Vagina (tissue), 2 donors: ENCODE data around the gene ZRANB3.

Experiments used
- POLR2AphosphoS5 ChIP-seq, 2 donors: sonication (generic); formaldehyde crosslinking; IDR thresholded peaks; one replicate each; pipeline ENCODE4 v1.9.0; 2017; ENCODE audit warnings: antibody characterized with exemption in 2 of 2, mild to moderate bottlenecking in 2 of 2, low read depth in 1 of 2; ENCODE audit not compliant: insufficient read depth in 1 of 2
- TF ChIP-seq, protein P1 (sequence below), 3 experiments: fragments of 450-650 bp in 2 of 3; fragments of 200-600 bp in 1 of 3; sonication (generic) in 1 of 3; IDR thresholded peaks; one replicate each; pipeline ENCODE4 v1.5.1; 2017 to 2019; ENCODE audit warnings: antibody characterized with exemption in 3 of 3, mild to moderate bottlenecking in 2 of 3, moderate library complexity in 2 of 3

DNA sequence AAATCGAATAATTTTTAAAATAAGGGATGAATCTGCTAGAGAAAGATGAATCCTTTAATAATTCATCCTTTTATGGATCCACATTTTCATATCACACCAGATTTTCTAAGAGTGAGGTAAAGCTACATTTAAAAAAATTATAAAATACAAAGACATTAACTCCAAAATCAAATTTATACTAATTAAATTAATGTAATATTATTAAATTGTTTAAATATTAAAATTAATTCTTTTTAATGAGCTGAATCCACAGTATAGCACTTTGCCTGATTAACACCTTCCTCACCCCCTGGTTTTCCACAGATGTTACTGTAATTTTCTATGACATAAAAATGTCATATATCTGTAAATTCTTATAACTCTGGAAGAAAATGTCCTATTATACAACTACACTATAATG is 26.2 kb downstream of the ZRANB3 start:
- TF ChIP-seq, protein P1, sequence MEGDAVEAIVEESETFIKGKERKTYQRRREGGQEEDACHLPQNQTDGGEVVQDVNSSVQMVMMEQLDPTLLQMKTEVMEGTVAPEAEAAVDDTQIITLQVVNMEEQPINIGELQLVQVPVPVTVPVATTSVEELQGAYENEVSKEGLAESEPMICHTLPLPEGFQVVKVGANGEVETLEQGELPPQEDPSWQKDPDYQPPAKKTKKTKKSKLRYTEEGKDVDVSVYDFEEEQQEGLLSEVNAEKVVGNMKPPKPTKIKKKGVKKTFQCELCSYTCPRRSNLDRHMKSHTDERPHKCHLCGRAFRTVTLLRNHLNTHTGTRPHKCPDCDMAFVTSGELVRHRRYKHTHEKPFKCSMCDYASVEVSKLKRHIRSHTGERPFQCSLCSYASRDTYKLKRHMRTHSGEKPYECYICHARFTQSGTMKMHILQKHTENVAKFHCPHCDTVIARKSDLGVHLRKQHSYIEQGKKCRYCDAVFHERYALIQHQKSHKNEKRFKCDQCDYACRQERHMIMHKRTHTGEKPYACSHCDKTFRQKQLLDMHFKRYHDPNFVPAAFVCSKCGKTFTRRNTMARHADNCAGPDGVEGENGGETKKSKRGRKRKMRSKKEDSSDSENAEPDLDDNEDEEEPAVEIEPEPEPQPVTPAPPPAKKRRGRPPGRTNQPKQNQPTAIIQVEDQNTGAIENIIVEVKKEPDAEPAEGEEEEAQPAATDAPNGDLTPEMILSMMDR (IDR thresholded peaks at IDR 0.05) = no peak
- TF ChIP-seq POLR2AphosphoS5 (IDR thresholded peaks at IDR 0.05; ENCODE audit: insufficient read depth in 1 of 2, low read depth in 1 of 2) = no peak
